ENCODE results near the gene AADACL2.
"Not testable (repeated sequence)": the region's sequence is repeated elsewhere in the genome, so short reads cannot be mapped to it uniquely, and the experiment has no call there.

The AADACL2 gene

DNA sequence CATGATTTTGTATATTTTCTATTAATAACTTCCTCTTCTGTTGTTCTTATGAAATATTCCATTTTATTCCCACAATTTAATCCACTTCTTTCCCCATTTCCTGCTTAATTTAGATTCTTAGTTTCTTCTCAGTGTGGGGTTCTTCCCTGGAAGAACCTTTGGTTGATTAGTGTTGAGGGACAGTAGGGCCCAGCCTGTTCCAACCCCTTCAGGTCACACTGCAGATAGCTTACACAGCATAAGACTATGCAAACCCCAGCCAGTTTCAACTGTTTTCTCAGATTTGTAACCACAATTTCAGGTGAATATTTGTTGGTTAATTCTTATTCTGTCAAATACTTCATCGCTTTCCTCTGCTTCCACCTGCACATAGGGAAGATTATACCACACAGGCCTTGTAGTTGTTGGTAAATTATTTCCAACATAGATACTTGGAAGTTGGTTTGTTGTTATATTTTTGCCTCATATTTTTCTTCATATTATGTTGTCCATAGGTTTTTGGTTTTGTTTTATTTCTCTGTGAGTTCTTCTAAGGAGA lies 34.7 kb downstream of the AADACL2 start:
- no peak for DNase-seq

DNA sequence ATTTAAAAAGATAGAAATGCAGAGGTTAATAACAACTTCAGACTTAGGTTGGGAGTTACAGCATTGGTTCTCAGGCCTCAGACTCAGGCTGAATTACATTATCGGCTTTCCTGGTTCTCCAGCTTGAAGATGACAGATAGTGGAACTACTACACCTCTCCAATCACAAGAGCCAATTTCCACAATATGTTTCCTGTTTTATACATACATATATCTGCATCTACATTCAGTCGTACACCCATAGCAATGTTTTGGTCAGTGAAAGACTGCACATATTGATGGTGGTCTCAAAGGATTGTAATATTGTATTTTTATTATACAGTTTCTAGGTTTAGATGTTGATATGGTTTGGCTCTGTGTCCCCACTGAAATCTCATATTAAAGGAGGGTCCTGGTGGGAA lies 35.4 kb downstream of the AADACL2 start:
- DNase-seq = no peak

DNA sequence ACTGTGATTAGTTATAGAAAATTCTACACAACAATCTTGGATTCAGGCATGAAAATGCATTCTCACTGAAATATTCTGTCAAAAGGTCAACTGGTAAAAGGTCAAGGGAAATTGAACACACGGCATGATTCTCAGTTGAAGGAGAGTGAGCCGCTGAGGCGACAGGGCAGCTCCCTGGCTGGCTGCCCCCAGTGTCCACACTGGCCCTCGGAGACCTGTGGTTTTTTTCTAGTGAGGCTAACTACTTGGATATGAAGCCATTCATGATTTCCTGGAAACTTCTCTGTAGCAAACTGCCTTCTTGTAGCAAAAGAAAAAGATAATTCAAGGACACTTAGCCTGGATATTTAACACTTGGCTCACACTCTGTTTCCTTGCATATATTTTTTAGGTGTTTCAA lies 37.2 kb downstream of the AADACL2 start:
- DNase-seq = no peak

DNA sequence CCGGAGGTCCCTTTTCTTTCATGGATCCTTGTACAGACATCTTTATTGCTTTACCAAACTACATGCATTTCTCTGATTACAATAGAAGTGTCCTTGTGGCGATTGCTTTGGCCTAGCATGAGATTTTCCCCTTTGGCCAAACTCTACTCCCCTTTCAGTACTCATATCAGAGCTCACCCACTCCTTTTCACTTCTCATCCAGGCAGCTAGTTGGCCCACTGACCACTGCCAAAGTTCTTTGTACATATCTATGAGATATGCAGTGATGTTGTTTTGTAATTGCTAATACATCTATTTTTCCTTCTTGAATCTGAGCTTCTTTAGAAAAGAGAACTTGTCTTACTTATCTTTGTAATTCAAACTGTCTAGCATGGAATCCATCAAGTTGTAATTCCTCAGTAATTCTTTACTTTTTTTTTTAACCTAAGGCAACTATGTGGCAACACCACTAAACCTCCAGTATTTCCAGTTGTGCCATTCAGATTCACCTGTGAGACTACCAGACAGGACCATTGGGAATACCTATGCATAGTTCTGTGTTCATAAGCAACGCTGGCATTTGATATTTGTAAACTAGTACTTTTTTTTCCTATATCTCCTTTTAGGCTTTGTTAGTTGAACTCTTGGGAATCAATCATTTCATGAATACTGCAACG lies 39.2 kb downstream of the AADACL2 start:
- no peak for DNase-seq

DNA sequence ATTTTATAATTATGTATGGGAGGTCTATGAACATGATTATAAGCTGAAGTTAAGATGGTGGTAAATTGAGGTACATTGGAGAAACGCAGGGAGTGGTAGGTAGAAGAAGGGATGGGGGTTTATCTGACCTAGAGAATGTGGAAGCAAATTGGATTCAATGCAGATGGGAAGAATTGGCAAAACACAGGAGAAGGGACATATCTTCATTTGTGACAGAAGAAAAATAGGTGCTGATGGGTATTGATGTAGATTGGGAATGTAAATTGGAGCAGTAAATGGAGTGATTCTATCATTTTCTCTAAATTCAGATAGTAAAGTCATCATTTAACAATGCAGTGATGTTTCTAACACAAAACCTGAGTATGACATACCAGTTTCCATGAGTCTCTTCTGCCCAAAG lies 40.5 kb downstream of the AADACL2 start:
- no peak for DNase-seq

DNA sequence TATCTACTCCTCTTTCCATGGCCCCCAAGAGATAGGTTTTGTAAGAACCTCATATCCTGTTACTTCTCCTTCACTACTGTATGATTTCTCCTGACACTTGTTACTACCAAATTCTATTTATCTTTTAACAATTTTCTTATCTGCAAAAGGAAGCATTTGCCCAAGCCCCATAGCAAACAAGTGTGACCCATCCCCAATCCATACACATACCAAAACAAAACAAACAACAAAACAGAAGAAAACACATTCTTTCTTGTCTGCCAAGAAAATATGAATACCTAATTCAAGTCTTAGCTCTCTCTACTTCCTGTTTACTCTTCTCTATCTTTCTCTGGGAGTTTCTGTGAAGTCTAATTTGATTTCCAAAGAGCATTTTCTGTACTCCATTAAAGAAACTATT lies 41.2 kb downstream of the AADACL2 start:
- no peak for DNase-seq

DNA sequence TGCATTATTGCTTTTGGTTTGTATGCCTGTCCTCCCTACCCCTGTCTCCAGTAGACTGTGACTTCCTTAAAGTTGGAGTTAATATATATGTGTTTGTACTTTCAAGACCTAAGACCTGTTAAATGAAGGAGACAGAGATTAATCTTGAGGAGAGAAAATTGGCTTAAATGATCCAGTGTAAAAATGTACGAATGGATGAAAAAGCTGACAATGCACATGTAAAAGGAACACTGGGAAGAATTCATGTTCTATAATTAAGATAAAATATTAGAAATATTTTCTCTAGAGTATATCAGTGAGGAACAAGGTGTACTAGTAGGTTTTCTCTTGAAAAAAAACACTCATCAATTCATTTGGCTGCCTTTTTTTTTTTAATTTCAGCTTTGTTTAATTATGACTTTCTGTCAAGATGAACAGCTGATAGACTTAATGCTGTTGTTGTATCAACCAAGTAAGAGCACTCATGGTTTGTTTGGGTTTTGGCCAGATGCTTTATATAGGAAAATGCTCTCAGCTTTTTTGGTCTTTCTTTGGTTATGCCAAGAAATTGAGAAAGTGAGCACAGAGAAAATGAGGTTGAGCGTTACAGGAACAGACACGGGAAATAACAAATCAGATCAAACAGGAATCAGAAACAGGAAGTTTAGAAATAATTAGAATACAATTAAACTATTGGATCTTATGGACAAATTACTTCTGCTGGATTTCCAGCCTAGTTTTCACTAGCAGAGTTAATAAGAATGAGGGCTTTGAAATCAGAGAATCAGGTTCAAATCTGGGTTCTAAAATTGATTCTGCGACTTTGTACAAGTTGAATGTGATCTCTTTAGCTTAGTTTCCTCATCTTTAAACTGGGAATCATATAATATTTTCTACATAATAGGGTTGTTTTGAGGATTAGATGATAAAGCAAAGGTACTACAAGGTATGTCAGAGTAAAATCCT lies 41.9 kb downstream of the AADACL2 start:
- DNase-seq = no peak

DNA sequence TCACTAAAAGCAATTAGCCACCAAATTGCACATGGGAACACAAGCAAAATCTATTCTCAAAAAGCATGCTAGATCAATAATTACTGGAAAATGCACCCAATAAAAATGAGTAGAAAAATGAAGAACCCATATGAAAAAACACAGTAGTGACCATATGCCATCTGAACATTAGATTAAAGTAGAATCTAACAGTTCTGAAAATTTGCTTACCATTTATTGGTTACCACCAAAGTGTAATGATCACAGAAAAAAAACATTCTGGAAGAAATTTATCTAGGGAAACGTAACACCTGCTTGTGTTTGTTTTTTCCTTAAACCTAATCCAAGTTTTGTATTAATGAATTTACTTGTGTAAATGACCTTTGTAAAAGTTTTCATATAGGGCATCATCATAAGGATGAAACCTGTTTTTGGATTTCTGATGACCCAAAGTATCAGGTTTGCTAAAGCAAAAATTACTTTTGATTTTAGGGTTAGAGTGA lies 42.6 kb downstream of the AADACL2 start:
- no peak for DNase-seq

DNA sequence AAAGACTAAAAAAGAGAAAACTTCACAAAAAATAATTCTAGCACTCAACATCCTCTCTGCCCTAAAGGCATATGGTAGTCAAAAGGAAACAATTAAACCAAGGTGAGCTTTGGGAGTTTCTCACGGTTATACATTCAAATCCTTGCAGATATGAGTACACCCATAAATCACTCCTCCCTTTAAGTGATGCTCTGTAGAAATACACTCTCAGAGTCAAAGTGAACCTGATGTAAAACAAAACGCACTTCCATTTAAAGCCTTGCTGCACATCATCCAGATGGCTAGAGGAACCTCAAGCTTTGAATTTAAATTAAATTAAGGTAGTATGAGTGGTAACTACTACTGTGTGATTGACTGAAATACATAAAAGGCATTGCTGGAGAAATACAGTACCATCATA lies 44.2 kb downstream of the AADACL2 start:
- no peak for DNase-seq

DNA sequence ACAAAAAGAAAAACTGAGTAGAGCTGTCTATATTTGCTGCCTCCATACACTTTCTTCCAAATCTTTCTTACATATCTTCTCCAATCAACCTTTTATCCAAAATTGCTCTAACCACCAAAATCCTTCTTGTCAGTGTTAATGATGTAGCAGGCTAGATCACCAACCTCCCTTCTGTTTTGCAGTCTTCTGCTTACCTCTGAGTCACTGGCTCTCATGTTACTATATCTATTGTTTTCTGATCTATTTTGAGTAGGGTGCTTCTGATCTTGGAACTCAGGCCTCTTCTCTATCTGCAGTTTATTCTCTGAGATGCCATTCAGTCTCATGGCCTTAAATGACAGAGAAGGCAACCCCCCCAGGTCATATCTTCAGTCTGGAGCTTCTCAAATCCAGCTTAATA lies 53.9 kb downstream of the AADACL2 start:
- DNase-seq = no peak

DNA sequence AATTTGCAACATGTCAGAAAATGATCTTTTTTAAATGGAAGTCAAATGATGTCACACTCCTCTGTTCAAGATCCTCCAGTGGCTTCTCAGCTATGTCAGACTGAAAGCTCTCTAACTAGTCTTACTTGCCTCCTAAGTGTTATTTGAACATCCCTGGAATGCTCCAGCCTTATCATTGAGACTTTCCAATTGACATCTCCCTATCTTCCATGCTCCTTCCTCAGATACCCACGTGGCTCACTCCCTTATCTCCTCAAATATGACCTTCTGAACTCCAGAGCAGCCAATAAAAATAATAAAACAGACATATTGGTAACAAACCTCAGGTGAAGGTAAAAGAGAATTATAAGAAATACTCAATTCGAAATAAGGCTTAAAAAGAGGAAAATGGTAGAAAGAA lies 54.7 kb downstream of the AADACL2 start:
- DNase-seq = no peak

DNA sequence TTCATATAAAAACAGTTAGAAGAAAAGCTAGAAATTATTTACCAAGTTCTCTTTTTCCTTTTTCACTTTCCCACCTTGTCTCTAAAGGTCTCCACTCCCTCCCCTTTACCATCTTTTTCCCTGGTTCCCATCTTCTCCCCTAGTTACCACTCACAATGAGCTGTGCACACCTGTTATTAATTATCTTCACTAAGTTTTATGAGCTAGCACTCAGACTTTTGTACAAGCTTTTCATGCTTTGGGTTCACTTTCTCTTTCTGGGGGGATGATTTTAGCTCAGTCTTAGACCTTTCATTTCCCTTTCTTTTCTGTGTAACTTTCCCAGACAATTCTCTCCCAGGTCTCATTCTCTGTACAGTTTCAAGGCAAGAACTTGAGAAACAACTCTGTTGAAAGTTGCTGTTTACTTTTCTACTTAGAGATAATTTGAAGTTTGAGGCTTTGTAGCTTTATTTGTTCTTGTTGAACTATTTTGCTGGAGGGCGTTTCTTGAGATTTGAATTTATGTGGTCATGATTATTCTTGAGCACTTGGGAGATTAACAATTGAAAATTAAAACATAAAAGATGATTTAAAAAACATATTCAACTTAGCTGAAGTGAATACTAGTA lies 56.2 kb downstream of the AADACL2 start:
- DNase-seq = no peak

DNA sequence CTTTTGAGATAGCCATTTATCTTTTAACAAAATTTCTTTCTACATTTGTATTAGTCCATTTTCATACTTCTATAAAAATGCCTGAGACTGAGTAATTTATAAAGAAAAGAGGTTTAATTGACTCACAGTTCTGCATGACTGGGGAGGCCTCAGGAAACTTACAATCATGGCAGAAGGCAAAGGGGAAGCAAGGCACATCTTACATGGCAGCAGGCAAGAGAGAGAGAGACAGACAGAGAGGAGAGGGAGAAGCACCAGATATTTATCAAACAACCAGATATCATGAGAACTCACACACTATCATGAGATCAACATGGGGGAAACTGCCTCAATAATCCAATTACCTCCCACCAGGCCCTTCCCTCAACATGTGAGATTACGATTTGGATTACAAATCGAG lies 57.0 kb downstream of the AADACL2 start:
- DNase-seq = not testable (repeated sequence)

DNA sequence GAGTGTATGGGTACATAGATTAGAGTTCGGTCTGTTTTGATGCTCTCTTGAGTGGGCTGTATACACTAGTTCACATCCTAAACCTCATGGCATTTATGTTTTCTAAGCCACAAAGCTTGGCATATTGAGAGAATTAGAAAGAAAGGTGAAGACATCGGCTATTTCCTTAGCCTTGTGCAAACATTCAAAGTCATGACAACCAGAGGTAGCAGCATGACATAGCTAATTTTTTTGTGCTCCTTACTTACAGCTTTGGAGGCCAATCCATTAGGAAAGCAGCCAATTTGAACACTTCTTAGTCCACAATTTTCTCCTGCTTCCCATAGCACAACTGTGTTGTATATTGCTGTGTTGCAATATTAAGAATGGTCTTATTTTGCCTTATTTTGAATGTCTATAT lies 58.7 kb downstream of the AADACL2 start:
- no peak for DNase-seq

DNA sequence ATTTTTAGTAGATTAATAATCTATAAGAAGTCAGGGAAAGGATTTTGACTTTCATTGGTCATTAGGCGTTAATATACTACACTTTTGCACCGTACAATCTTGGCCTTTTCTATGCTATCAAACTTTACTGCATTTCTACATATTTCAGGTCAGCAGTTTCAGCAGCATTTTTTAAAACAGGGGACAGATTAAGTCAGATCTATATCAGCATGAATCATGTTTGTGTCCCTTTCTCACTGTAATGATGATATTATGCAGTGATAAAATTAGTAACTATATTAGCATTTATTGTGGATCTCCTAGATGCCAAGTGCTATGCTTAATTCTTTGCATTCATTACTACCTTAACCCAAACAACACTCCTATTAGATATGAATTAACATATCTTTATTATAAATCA lies 59.9 kb downstream of the AADACL2 start:
- DNase-seq = no peak

DNA sequence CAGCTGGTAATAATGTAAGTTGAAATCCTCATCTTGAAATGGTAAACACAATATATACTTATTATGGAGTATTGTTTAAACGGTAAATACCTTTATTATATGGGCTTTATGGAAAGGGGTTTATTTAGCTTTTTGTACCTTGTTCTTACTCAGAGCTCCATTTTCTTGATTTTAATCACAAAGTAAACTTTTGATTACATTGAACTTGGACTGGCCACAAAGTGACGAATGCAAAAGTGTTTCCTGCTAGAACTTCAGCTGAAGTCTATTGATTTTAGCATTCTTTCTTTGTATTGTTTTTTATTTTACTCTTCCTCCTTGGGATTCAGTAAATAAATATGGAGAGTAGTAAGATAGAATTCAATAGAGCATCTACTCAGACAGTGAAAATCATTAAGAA lies 60.4 kb downstream of the AADACL2 start:
- DNase-seq = no peak

DNA sequence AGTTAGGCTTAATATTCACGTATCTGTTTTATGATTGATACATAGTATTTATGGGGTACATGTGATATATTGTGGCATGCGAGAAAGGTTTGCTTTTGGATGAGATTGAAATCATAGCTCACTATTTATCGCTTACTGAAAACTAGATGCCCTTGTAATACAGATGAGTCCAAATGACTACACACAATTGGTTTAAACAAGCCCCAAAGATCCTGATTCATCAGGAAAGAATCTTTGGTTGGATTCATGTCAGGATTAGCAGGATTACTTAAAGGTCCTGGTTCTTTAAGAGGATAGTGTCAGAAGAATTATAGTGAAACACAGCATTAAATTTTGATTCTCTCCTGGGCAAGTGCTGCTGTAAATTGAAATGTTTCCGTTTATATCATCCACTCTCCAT lies 61.5 kb downstream of the AADACL2 start:
- DNase-seq = no peak

DNA sequence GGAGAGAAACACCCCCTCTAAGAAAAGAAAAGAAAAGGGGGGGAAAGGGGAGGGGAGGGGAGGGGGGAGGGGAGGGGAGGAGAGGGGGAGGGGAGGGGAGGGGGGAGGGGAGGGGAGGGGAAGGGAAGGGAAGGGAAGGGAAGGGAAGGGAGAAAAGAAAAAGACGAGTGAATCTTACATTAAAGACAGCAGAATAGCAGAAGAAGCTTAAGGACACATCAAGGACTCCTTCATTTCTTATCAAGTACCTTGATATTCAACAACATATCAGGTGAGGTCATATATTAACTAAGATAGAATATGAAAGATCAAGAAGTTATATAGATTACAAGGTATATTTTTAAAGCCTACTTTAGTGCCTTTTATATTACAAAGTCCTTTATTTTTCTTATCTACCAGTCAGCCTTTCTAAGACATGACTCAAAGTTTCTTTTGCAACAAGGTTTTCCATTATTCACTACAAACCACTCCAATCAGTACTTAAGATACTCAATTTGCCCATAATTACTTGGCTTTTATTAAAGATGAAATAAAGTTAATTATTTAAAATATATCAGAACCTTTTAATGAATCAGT lies 62.5 kb downstream of the AADACL2 start:
- no peak for DNase-seq

DNA sequence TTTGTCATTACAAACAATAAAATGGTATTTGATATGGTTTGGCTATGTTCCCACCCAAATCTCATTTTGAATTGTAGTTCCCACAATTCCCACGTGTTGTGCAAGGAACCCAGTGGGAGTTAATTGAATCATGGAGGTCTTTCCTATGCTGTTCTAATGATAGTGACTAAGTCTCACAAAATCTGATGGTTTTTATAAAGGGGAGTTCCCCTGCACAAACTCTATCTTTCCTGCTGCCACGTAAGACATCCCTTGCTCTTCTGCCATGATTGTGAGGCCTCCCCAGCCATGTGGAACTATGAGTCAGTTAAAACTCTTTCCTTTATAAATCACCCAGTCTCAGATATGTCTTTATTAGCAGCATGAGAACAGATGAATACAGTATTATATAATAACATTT lies 64.7 kb downstream of the AADACL2 start:
- no peak for DNase-seq

DNA sequence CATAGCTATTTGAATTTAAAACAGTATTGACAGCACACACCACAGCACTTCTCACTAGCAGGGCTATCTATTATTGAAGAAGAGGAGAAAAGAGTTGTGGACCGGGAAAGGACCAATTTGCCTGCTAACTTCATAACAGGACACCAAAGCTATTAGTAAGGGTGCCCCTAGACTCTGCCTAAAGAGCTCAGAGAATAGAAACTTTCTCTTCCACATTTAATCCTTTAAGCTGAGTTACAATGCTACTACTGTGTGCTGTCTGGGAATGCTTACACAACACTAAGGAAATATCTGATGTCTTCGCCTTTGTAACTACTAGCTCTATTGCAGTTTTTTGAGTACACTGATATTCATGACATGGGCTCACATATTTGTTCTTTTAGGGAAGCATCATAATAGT lies 66.7 kb downstream of the AADACL2 start:
- DNase-seq = no peak

DNA sequence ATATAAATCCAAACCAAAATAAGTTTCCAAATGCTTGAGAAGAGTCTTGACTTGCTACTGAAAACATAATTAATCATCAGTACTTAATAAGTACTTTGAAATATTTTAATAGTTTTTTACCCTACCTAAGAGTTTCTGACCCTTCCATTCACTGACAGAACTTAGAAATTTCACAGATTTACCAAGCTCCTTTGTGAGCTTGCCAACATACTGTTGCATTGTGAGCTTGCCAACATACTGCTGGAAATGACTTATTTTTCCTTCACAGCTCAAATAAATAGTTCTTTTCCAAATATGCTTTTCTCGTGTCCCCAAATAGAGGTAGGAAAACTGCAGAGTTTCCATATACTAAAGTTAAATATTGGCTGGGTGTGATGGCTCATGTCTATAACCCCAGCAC lies 70.5 kb downstream of the AADACL2 start:
- no peak for DNase-seq

DNA sequence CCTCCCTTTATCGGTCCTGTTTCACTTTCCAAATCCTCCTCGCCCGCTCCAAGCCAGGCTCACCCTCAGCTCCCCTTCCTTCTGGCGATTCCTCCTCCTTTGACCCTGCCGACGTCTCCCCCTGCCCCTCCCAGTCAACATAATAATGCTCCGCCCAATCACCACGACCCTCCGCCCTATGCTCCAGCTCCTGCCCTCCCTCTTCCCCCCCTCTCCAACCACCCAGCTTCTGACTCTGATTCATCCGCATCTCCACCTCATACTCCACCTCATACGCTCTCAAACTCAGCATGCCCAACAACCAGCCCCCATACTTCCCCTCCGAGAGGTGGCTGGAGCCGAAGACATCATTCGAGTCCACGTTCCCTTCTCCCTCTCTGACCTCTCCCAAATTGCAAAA lies 73.1 kb downstream of the AADACL2 start:
- DNase-seq = no peak
